ENCODE results near the gene RUFY3. TPM values are rescaled to one million over a fixed set of nuclear protein-coding genes. Genes with fewer than 3 reads are reported as not detected.
A peak's percentile ranks its signal among the peaks of the same experiment; 100 is the strongest.

Gene RUFY3
- total RNA-seq, 3 donors from 2014 or later (not counting 1 experiment from before 2014, with no cell fraction given), result 31.6 to 38.1 (median 33.4) TPM

- H3K4me3 Mint-ChIP-seq, result no peak overlapping the region
- H3K27ac ChIP-seq (ENCODE audit: low read length), result no peak overlapping the region
- DNase-seq, result no peak
- no peaks in the 10 kb centered on the region for H3K36me3 ChIP-seq (ENCODE audit: control insufficient read depth, insufficient read depth, low read length)
- H3K9me3 ChIP-seq (ENCODE audit: control insufficient read depth, insufficient read depth, low read length), result no peaks in the 10 kb centered on the region
- H3K4me1 ChIP-seq (ENCODE audit: control insufficient read depth, insufficient read depth, low read length), result peaks cover 10% of the 10 kb centered on the region
- no peak for TF ChIP-seq CTCF (IDR thresholded peaks at IDR 0.05)
- H3K27ac Mint-ChIP-seq, result no peak overlapping the region
- no peak for ATAC-seq
- H3K36me3 Mint-ChIP-seq, result no peaks in the 10 kb centered on the region
- no peaks in the 10 kb centered on the region for H3K9me3 Mint-ChIP-seq
- H3K4me1 Mint-ChIP-seq, result peaks cover 7 to 14% of the 10 kb centered on the region in 2 donors
- no peak overlapping the region for H3K4me3 ChIP-seq (ENCODE audit: low read length)
- WGBS (ENCODE audit: insufficient coverage), result 76% methylated on average over 6 of the region's 6 CpGs
- intact Hi-C loops (cut with micrococcal nuclease), result no loop called here
- H3K27me3 Mint-ChIP-seq (ENCODE audit: low read depth in 2 of 2), result no peaks in the 10 kb centered on the region
- no peaks in the 10 kb centered on the region for H3K27me3 ChIP-seq (ENCODE audit: control insufficient read depth, insufficient read depth, low read length)
Measured at GRCh38 chr4:70715097-70715496, 6.7 kb upstream of the RUFY3 start.

- Histone ChIP-seq H3K36me3 (ENCODE audit: control insufficient read depth, insufficient read depth, low read length) (no peaks in the 10 kb centered on the region), H3K27ac (ENCODE audit: low read length) (no peak overlapping the region), H3K27me3 (ENCODE audit: control insufficient read depth, insufficient read depth, low read length) (no peaks in the 10 kb centered on the region), H3K4me3 (ENCODE audit: low read length) (no peak overlapping the region), H3K9me3 (ENCODE audit: control insufficient read depth, insufficient read depth, low read length) (no peaks in the 10 kb centered on the region), H3K4me1 (ENCODE audit: control insufficient read depth, insufficient read depth, low read length) (peaks cover 2% of the 10 kb centered on the region)
- no peak for DNase-seq
- H3K36me3 Mint-ChIP-seq, result no peaks in the 10 kb centered on the region
- H3K4me1 Mint-ChIP-seq, result peaks cover 8 to 10% of the 10 kb centered on the region in 2 donors
- no peak overlapping the region for H3K4me3 Mint-ChIP-seq
- H3K27ac Mint-ChIP-seq, result no peak overlapping the region
- TF ChIP-seq CTCF (IDR thresholded peaks at IDR 0.05), result no peak
- H3K9me3 Mint-ChIP-seq, result no peaks in the 10 kb centered on the region
- H3K27me3 Mint-ChIP-seq (ENCODE audit: low read depth in 2 of 2), result no peaks in the 10 kb centered on the region
- intact Hi-C loops (cut with micrococcal nuclease), result no loop called here
- 91% methylated on average over 13 of the region's 13 CpGs for WGBS (ENCODE audit: insufficient coverage)
- no peak for ATAC-seq
Measured at GRCh38 chr4:70718811-70719604, 2.8 kb upstream of the RUFY3 start.

GRCh38 chr4:70722199-70722791 is 531 bp downstream of the RUFY3 start:
- H3K4me1 Mint-ChIP-seq, result peaks cover 8% of the 10 kb centered on the region in 2 donors
- intact Hi-C loops (cut with micrococcal nuclease), result no loop called here
- WGBS (ENCODE audit: insufficient coverage), result 82% methylated on average over 6 of the region's 7 CpGs

More at GRCh38 chr4:70722199-70722791, 531 bp downstream of the RUFY3 start:
- no peak overlapping the region for H3K4me3 Mint-ChIP-seq
- DNase-seq, result peak in 1 of 2 donors; percentile 63
- Histone ChIP-seq H3K36me3 (ENCODE audit: control insufficient read depth, insufficient read depth, low read length) (no peaks in the 10 kb centered on the region), H3K4me1 (ENCODE audit: control insufficient read depth, insufficient read depth, low read length) (peaks cover 2% of the 10 kb centered on the region), H3K9me3 (ENCODE audit: control insufficient read depth, insufficient read depth, low read length) (no peaks in the 10 kb centered on the region), H3K27me3 (ENCODE audit: control insufficient read depth, insufficient read depth, low read length) (no peaks in the 10 kb centered on the region), H3K4me3 (ENCODE audit: low read length) (no peak overlapping the region), H3K27ac (ENCODE audit: low read length) (no peak overlapping the region)
- H3K9me3 Mint-ChIP-seq, result no peaks in the 10 kb centered on the region
- H3K27me3 Mint-ChIP-seq (ENCODE audit: low read depth in 2 of 2), result no peaks in the 10 kb centered on the region
- peak overlapping the region in 1 of 2 donors; percentile 38 for H3K27ac Mint-ChIP-seq
- no peak for TF ChIP-seq CTCF (IDR thresholded peaks at IDR 0.05)
- no peaks in the 10 kb centered on the region for H3K36me3 Mint-ChIP-seq
- ATAC-seq, result peak in 1 of 3 donors; percentile 54

All from natural killer cell (primary cell).